Measurements from ENCODE around the gene ZSCAN9. TPM values are rescaled to one million over a fixed set of nuclear protein-coding genes. Genes with fewer than 3 reads are reported as not detected.
A peak's percentile ranks its signal among the peaks of the same experiment; 100 is the strongest.

ZSCAN9 gene
- total and polyA plus RNA-seq, 4 experiments from 2014 or later, result 1.2 to 4.4 (median 3.4) TPM

DNA sequence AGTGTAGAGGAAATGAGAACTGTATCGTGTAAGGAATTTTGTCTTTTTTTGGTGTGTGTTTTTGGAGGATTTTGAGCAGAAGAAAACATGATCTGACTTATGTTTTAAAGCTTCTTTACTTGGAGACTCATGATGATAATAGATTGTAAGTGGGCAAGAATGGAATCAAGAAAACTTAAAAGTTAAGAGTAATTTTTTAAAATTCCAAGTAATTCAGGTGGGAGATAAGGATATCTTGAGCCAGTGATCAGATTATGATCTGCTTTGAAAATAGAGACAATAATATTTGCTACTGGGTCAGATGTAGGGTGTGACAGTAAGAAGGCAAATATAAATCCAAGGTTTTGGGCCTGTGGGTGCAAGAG is 42.6 kb downstream of the ZSCAN9 start:
- no peaks in the 10 kb centered on the region for H3K9me3 ChIP-seq (ENCODE audit: control insufficient read depth in 1 of 2, low read length in 2 of 2)
- ChIA-PET CTCF (ENCODE audit: partially characterized antibody) (interaction anchor here (0.6 to 5.1 kb wide), 9 partner anchors 9 to 163 kb away, joined by 3 to 31 read pairs (median 4); partner anchors contain the start of genes NKAPL, ZKSCAN4 and ZKSCAN8), POLR2A (ENCODE audit: partially characterized antibody) (interaction anchor here (0.7 to 6.4 kb wide), 20 partner anchors 10 to 1016 kb away, joined by 3 to 111 read pairs (median 6); partner anchors contain the start of genes PGBD1, ZKSCAN4, ZKSCAN8 and ZNF165)
- H3K4me1 Mint-ChIP-seq, result peaks cover 4 to 15% (median 11%) of the 10 kb centered on the region in 4 donors
- peaks cover 12% of the 10 kb centered on the region for H3K36me3 ChIP-seq (ENCODE audit: insufficient read depth, low read length)
- intact Hi-C loops (cut with micrococcal nuclease), result loop anchor here (1.0 to 5.0 kb wide), 6 partner anchors 15 to 187 kb away; partner anchors contain the start of genes ZKSCAN3, ZKSCAN4, ZKSCAN8 and ZNF165
- H3K27ac ChIP-seq (ENCODE audit: low read depth, low read length), result peak overlapping the region; percentile 70
- no peaks in the 10 kb centered on the region for H3K9me3 Mint-ChIP-seq
- H3K27me3 ChIP-seq (ENCODE audit: insufficient read depth, low read length), result no peaks in the 10 kb centered on the region
- no peak for DNase-seq
- no peaks in the 10 kb centered on the region for H3K27me3 Mint-ChIP-seq
- H3K4me3 Mint-ChIP-seq, result no peak overlapping the region
- no peak overlapping the region for H3K27ac Mint-ChIP-seq
- H3K4me3 ChIP-seq (ENCODE audit: low read length in 2 of 2), result peak overlapping the region; percentile 90 to 94
- H3K4me1 ChIP-seq (ENCODE audit: insufficient read depth, low read length), result peaks cover 18% of the 10 kb centered on the region
- peaks cover 11 to 18% of the 10 kb centered on the region in 2 donors for H3K36me3 Mint-ChIP-seq

DNA sequence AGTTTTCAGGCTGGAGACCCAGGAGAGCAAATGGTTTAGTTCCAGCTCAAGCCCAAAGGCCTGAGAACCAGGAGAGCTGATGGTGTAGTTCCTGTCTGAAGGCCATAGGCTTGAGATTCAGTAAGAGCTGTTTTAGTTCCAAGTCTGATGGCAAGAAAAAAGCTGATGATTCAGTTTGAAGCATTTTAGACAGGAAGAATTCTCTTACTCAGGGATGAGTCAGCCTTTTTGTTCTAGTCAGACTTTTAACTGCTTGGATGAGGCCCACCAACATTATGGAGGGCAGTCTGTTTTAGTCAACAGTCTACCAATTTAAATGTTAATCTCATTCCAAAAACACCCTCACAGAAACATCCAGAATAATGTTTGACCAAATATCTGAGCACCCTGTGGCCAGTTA is 44.4 kb downstream of the ZSCAN9 start:
- peak overlapping the region in 1 of 7 donors; percentile 66 for H3K27ac Mint-ChIP-seq

DNA sequence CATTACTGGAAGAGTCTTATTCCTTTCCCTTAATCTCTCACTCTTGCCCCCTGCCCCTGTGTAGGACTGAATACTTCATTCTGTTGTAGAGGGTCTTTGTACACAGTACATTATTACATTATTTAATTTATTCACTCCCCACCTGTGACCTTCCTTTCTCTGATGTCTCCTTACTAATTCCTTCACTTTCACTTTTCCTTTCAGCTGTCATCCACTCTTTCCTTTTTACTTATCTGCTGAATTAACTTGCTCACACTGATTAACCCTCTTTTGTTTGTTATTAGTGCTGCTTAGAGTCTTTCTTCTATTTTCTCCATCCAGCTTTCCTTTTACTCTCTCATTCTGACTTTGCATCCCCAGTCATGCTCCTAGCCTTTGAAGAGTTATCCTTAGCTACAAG is 49.8 kb downstream of the ZSCAN9 start:
- Mint-ChIP-seq H3K9me3 (peaks cover 0 to 5% (median 0%) of the 10 kb centered on the region in 8 donors), H3K27ac (peak overlapping the region in 3 of 7 donors; percentile 7 to 85 (median 54)), H3K4me3 (no peak overlapping the region), H3K4me1 (peaks cover 4 to 15% (median 5%) of the 10 kb centered on the region in 4 donors), H3K36me3 (peaks cover 47 to 69% of the 10 kb centered on the region in 2 donors), H3K27me3 (no peaks in the 10 kb centered on the region)
- ChIA-PET CTCF (ENCODE audit: partially characterized antibody) (interaction anchor here (1.3 to 1.8 kb wide), 2 partner anchors 8 to 81 kb away, joined by 4 to 7 read pairs; partner anchors contain the start of gene ZSCAN26), POLR2A (ENCODE audit: partially characterized antibody) (no interaction called here)
- Histone ChIP-seq H3K36me3 (ENCODE audit: insufficient read depth, low read length) (peaks cover 46% of the 10 kb centered on the region), H3K27ac (ENCODE audit: low read depth, low read length) (no peak overlapping the region), H3K27me3 (ENCODE audit: insufficient read depth, low read length) (no peaks in the 10 kb centered on the region), H3K9me3 (ENCODE audit: control insufficient read depth in 1 of 2, low read length in 2 of 2) (no peaks in the 10 kb centered on the region), H3K4me3 (ENCODE audit: low read length in 2 of 2) (no peak overlapping the region), H3K4me1 (ENCODE audit: insufficient read depth, low read length) (no peaks in the 10 kb centered on the region)
- DNase-seq, result no peak
- intact Hi-C loops (cut with micrococcal nuclease), result no loop called here

More for the DNA sequence above, 44.4 kb downstream of the ZSCAN9 start:
- Mint-ChIP-seq H3K9me3 (no peaks in the 10 kb centered on the region), H3K27me3 (no peaks in the 10 kb centered on the region), H3K4me3 (no peak overlapping the region), H3K36me3 (peaks cover 23 to 35% of the 10 kb centered on the region in 2 donors), H3K4me1 (peaks cover 4 to 15% (median 11%) of the 10 kb centered on the region in 4 donors)
- Histone ChIP-seq H3K27ac (ENCODE audit: low read depth, low read length) (no peak overlapping the region), H3K9me3 (ENCODE audit: control insufficient read depth in 1 of 2, low read length in 2 of 2) (no peaks in the 10 kb centered on the region), H3K27me3 (ENCODE audit: insufficient read depth, low read length) (no peaks in the 10 kb centered on the region), H3K4me1 (ENCODE audit: insufficient read depth, low read length) (peaks cover 18% of the 10 kb centered on the region), H3K4me3 (ENCODE audit: low read length in 2 of 2) (no peak overlapping the region), H3K36me3 (ENCODE audit: insufficient read depth, low read length) (peaks cover 23% of the 10 kb centered on the region)
- ChIA-PET POLR2A (ENCODE audit: partially characterized antibody) (interaction anchor here (1.9 to 3.7 kb wide), 2 partner anchors 66 to 130 kb away, joined by 5 to 53 read pairs; partner anchors contain the start of genes ZKSCAN8 and ZSCAN31), CTCF (ENCODE audit: partially characterized antibody) (interaction anchor here (1.1 to 5.1 kb wide), 3 partner anchors 10 to 165 kb away, joined by 4 to 31 read pairs (median 9); no protein-coding TSS in a partner anchor)
- DNase-seq, result no peak
- intact Hi-C loops (cut with micrococcal nuclease), result loop anchor here (5.0 kb wide), 1 partner anchor 127 kb away; the partner anchor contains the start of gene ZKSCAN8

DNA sequence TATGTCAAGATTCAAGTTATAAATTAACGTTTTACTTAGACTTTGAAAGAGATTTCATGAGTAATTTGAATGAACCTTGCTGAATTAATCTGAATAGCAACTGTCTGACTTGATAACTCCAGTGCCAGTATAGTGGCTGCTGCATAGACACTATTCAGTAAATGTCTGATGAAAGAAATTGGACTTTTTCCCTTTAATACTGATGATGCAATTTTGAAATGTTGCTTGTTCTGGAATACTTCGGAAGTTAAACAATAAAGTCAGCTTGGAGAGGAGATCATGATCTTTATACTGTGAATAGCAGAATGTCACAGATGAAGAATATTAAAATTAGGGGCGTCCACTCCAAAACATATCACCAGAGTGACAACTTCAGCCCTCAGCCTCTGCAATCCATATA is 52.7 kb downstream of the ZSCAN9 start:
- H3K27ac Mint-ChIP-seq, result no peak overlapping the region
- no peak overlapping the region for H3K4me3 ChIP-seq (ENCODE audit: low read length in 2 of 2)
- intact Hi-C loops (cut with micrococcal nuclease), result no loop called here
- CTCF ChIA-PET (ENCODE audit: partially characterized antibody), result no interaction called here
- H3K27me3 ChIP-seq (ENCODE audit: insufficient read depth, low read length), result no peaks in the 10 kb centered on the region
- H3K4me1 ChIP-seq (ENCODE audit: insufficient read depth, low read length), result peaks cover 6% of the 10 kb centered on the region
- no peak overlapping the region for H3K27ac ChIP-seq (ENCODE audit: low read depth, low read length)
- peaks cover 34% of the 10 kb centered on the region for H3K36me3 ChIP-seq (ENCODE audit: insufficient read depth, low read length)
- no peaks in the 10 kb centered on the region for H3K9me3 ChIP-seq (ENCODE audit: control insufficient read depth in 1 of 2, low read length in 2 of 2)
- no peak for DNase-seq
- POLR2A ChIA-PET (ENCODE audit: partially characterized antibody), result interaction anchor here (0.6 to 1.4 kb wide), 3 partner anchors 10 to 70 kb away, joined by 3 to 4 read pairs (median 3); partner anchors contain the start of genes ZKSCAN4 and ZSCAN26
- H3K4me1 Mint-ChIP-seq, result peaks cover 7 to 14% (median 9%) of the 10 kb centered on the region in 4 donors
- H3K27me3 Mint-ChIP-seq, result peaks cover 10 to 11% of the 10 kb centered on the region in 2 donors
- peaks cover 0 to 6% (median 2%) of the 10 kb centered on the region in 8 donors for H3K9me3 Mint-ChIP-seq
- no peak overlapping the region for H3K4me3 Mint-ChIP-seq
- peaks cover 36 to 52% of the 10 kb centered on the region in 2 donors for H3K36me3 Mint-ChIP-seq

DNA sequence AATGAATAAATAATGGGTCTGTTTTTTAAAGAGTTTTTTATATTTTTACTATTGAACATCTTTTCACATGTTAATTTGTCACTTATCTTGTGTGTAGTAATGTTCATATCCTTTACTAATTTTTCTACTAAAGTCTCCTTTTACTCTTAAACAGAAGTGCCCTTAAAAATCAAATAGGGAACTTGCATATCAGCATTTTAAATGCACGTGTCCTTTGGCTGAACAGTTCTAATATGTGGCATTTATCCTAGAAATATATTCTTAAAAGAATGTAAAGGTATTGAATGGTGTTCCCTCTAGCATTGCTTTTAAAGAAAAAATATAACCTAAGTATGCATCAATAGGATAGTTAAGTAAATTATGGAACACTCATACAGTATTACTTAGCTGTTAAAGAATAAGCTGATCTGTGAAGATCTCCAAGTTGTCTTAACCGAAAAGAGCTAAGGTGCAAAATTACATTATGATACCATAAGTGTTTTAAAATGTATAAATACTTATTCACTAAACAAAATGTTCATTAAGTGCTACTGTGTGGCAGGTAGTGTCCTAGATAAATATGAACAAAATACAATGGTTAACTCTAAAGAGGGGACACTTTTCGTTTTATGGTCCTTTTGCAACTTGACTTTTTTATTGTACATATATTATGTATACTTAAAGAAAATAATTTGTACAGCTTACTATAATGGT is 55.7 kb downstream of the ZSCAN9 start:
- H3K27me3 ChIP-seq (ENCODE audit: insufficient read depth, low read length), result no peaks in the 10 kb centered on the region
- H3K27ac ChIP-seq (ENCODE audit: low read depth, low read length), result no peak overlapping the region
- Mint-ChIP-seq H3K4me1 (peaks cover 4 to 8% (median 7%) of the 10 kb centered on the region in 4 donors), H3K9me3 (peaks cover 0 to 14% (median 3%) of the 10 kb centered on the region in 8 donors), H3K27ac (no peak overlapping the region), H3K4me3 (peak overlapping the region in 6 of 8 donors; percentile 63 to 78 (median 75)), H3K27me3 (peaks cover 16 to 31% of the 10 kb centered on the region in 2 donors), H3K36me3 (peaks cover 23 to 25% of the 10 kb centered on the region in 2 donors)
- intact Hi-C loops (cut with micrococcal nuclease), result no loop called here
- peaks cover 6% of the 10 kb centered on the region for H3K4me1 ChIP-seq (ENCODE audit: insufficient read depth, low read length)
- ChIA-PET POLR2A (ENCODE audit: partially characterized antibody) (interaction anchor here (1.0 to 1.9 kb wide), 2 partner anchors 13 to 29 kb away, joined by 6 to 15 read pairs; partner anchors contain the start of genes ZKSCAN4 and ZSCAN26), CTCF (ENCODE audit: partially characterized antibody) (interaction anchor here (1.2 to 2.4 kb wide), 3 partner anchors 28 to 176 kb away, joined by 3 to 10 read pairs (median 3); no protein-coding TSS in a partner anchor)
- peaks cover 12% of the 10 kb centered on the region for H3K36me3 ChIP-seq (ENCODE audit: insufficient read depth, low read length)
- no peak for DNase-seq
- H3K9me3 ChIP-seq (ENCODE audit: control insufficient read depth in 1 of 2, low read length in 2 of 2), result no peaks in the 10 kb centered on the region
- no peak overlapping the region for H3K4me3 ChIP-seq (ENCODE audit: low read length in 2 of 2)

DNA sequence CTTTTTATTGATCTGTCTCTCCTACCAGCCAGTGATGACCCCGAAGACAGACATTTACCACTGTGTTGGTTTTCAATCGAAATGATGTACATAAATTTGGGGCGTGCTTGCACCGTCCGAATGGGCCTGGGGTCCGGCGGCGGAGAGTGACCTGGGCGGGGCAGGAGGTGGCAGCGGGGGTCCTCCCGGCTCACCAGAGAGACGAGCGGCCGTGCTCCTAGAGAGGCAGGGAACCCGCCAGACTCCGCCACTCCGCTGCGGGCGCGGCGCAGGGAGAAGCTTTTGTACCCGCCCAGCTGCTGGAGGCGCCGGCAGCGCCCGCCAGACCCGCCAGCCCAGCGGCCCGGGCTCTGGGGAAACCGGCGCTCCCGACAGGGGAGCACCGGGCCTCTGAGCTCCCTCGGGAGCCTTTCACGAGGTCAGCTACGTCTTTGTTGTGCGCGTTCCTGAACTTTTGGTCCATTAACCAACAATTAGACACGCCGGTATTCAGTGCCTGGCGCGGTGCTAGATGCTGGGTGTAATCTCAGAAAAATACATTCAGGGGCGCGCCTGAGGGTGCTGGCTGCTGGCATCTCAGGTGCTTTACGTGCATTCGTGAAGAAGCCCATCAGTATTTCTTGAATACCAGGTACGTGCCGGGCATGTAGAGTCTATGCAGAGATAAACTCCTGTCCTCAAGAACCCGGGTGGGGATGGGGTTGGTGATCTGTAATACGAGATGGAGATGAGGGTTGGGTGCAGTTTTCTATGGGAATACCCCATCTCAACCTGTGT is 56.4 kb downstream of the ZSCAN9 start, which contains the start of gene PGBD1:
Gene PGBD1, plus strand, starts transcription at position 285 of the 777 bp plus-strand sequence. CDS start 2,242 bp downstream, outside the sequence.
- Histone ChIP-seq H3K27ac (ENCODE audit: low read depth, low read length) (no peak within 1 kb of the TSS), H3K4me3 (ENCODE audit: low read length in 2 of 2) (peak within 1 kb of the TSS in 1 of 2 donors; percentile 37), H3K4me1 (ENCODE audit: insufficient read depth, low read length) (peaks cover 6% of the 10 kb centered on the region), H3K36me3 (ENCODE audit: insufficient read depth, low read length) (peaks cover 5% of the 10 kb centered on the region), H3K27me3 (ENCODE audit: insufficient read depth, low read length) (no peaks in the 10 kb centered on the region), H3K9me3 (ENCODE audit: control insufficient read depth in 1 of 2, low read length in 2 of 2) (no peaks in the 10 kb centered on the region)
- H3K9me3 Mint-ChIP-seq, result peaks cover 0 to 14% (median 3%) of the 10 kb centered on the region in 8 donors
- peaks cover 17 to 25% of the 10 kb centered on the region in 2 donors for H3K36me3 Mint-ChIP-seq
- ChIA-PET CTCF (ENCODE audit: partially characterized antibody) (interaction anchor here (1.2 to 2.4 kb wide), 2 partner anchors 28 to 74 kb away, joined by 3 to 10 read pairs; no protein-coding TSS in a partner anchor), POLR2A (ENCODE audit: partially characterized antibody) (interaction anchor here (1.0 to 1.9 kb wide), 2 partner anchors 14 to 29 kb away, joined by 6 to 15 read pairs; partner anchors contain the start of genes ZKSCAN4 and ZSCAN26)
- peak within 1 kb of the TSS in 1 of 7 donors; percentile 28 for H3K27ac Mint-ChIP-seq
- peaks cover 16 to 31% of the 10 kb centered on the region in 2 donors for H3K27me3 Mint-ChIP-seq
- H3K4me1 Mint-ChIP-seq, result peaks cover 4 to 8% (median 7%) of the 10 kb centered on the region in 4 donors
- peak in 4 of 5 donors; percentile 18 to 40 (median 27) for DNase-seq
- peak within 1 kb of the TSS; percentile 63 to 79 (median 75) for H3K4me3 Mint-ChIP-seq
- intact Hi-C loops (cut with micrococcal nuclease), result no loop called here

Measured in CD4-positive, alpha-beta memory T cell (primary cell).